Measurements from ENCODE around the gene BAG5.

Gene BAG5

GRCh38 chr14:103509864-103510723 is 52.4 kb downstream of the BAG5 start:
- no peak for DNase-seq (ENCODE audit: low read depth in 2 of 2)

GRCh38 chr14:103508521-103509329 is 53.7 kb downstream of the BAG5 start:
- no peak for DNase-seq (ENCODE audit: low read depth in 2 of 2)

- no peak for DNase-seq (ENCODE audit: low read depth in 2 of 2)
Observed at GRCh38 chr14:103507751-103508150, 54.7 kb downstream of the BAG5 start.

Data from stimulated activated CD4-positive, alpha-beta T cell treated with anti-CD3 and anti-CD28 coated beads, Interleukin-1b, Interleukin-23, amount 100 ng/mL, for 4 hours (primary cell).